Kidney glomerular epithelial cell (primary cell): ENCODE measurements around the gene SH2D7.
"Not testable (repeated sequence)": the region's sequence is repeated elsewhere in the genome, so short reads cannot be mapped to it uniquely, and the experiment has no call there.

ENCODE experiments used
- DNase-seq: peaks from one replicate; lab custom pipeline; 2025; lab: John Stamatoyannopoulos, UW

Gene SH2D7

GRCh38 chr15:78142332-78142731, 50.0 kb downstream of the SH2D7 start:
- no peak for DNase-seq

DNA sequence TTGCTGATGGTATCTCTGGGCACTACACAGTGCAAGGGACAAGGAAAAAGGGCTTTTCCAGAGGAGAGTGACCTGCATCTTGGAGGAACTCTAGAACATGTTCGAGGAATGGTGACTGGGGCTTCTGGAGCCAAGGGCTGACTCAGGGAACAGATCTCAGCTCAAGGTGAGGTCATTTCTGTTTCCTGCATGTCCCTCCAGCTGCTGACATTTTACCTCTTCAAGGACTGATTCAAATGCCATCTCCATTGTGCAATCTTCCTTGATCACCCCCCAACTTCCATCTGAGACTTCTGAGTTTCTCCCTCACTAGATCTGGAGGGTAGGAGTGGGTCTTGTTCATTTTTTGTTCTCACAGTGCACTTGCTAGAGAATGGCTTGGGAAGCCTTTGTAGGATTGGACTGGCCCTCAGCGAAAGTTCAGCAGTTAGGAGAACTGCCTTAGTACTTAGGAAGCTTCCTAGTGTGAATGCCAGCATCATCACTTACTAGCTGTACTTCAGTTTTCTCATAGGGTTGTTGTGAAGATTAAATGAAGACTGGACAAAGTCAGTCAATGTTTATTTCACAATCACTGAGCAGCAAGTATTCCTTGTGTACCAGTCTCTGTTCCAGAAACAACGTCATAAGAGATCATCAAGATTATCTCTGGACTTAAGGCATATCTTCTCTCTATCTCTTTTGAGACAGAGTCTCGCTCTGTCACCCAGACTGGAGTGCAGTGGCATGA, 54.2 kb downstream of the SH2D7 start:
- DNase-seq = no peak

GRCh38 chr15:78147566-78147965, 55.2 kb downstream of the SH2D7 start:
- no peak for DNase-seq

- no peak for DNase-seq
These were observed 56.2 kb downstream of the SH2D7 start for GRCh38 chr15:78148392-78149067.

DNA sequence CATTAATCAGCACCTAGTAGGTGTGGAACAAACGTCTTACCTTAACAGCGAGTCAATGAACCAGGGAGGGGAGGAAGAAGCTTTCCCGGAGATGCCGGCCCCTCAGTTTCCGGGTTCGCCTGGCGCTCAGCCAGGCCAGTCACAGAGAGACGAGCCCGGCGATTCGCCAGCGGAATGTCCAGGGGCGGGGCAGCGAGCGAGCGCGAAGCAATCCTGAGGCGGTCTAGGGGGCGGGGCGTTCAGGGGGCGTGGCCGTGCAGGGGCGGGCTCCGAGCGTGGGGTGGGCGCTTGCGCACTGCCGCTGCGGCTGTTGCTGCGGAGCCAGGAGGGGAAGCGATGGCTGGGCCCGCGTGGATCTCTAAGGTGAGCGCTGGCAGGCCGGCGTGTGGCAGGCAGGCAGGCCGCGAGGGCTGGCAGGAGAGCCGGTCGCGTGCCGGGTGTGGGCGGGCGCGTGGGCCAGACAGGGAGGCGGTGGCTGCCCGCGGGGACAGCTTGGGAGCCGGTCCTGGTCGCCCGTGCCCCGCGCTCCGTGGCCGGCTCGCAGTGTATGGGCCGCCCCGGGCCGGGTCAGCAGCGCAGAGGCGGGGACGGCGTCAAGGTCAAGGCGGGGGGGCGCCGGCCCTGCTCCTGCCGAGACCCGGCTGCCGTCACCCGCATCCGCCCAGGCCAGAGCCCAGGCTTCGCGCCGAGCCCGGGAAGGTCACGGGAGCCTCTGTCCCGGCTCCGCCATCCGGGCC, 56.9 kb downstream of the SH2D7 start, which contains the start of gene IDH3A:
Gene IDH3A (plus strand): TSS at position 295 of the 737 bp plus-strand sequence. CDS start 42 bp downstream, at position 337.
- DNase-seq = peak; percentile 96

DNA sequence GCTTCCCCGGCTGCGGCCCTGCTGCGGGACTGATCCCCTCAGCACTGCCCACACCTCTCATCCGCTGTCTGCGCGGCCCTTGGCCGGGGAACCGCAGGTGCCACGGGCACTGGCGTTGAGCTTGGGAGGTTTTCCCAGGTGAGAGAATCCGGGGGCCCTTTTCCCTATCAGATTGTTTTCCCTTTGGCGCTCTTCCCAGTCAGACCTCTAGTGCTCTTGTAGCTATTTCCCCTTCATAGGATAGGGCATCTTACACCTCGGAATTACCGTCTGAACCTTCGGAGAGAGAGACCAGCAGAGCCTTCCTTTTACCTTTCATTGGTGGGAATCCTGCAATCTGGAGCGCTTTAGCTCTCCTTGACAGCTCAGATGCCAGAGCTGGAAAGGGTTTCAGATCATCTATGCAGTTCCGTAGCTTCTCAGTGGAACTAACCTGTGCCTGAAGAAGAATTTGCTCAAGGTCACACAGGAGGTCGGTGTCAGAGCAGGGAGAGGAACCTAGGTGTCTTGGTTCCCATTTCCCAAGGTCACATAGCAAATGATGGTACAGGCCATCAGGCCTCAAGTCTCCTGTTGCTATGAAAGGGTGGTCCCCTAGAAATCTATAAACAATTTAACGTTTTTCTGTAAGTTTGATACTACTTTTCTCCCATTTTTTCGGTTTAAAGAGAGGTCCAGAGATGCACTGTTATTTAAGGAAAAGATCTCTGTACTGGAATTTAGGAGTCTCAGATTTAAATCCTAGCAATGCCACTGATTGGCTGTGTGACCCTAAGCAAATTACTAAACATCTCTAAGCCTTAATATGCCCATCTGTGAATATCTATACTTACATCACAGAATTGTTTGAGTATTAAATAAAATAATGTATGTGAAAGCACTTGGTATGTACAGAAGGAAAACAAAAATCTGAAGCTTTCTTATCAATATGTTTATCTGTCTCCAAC, 57.7 kb downstream of the SH2D7 start:
- peak; percentile 17 for DNase-seq

DNA sequence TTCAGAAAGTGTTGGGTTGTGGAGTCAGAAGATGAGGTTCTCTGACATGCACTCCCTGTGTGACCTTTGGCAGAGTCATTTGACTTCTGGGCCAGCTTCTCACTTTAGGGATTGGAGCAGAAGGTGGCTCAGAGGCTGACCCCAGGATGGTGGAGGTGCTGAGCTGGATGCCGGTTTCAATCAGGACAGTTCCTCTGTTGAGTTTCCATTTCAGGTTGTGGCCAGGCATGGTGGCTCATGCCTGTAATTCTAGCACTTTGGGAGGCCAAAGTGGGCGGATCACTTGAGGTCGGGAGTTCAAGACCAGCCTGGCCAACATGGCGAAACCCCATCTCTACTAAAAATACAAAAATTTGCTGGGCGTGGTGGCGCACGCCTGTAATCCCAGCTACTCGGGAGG, 58.7 kb downstream of the SH2D7 start:
- not testable (repeated sequence) for DNase-seq
